PC-9 (cell line): Measurements from ENCODE around the gene SAP130. TPM values are rescaled to one million over a fixed set of nuclear protein-coding genes. Genes with fewer than 3 reads are reported as not detected.
"Not testable (repeated sequence)": the region's sequence is repeated elsewhere in the genome, so short reads cannot be mapped to it uniquely, and the experiment has no call there.

ENCODE experiments used
- BruUV-seq: library from RNA; stranded (reverse); fragments of 400-500 nt; replicated peaks from 2 replicates; lab custom pipeline; 2021; lab: Mats Ljungman, UMichigan
- CTCF ChIA-PET: fragments of 300-600 bp; sonication (Branson Sonifier 250); formaldehyde crosslinking; loops from one replicate; lab custom pipeline; 2022; ENCODE audit warnings: antibody characterized with exemption; lab: Charles Lee
- POLR2A ChIA-PET: fragments of 300-600 bp; sonication (Branson Sonifier 250); formaldehyde crosslinking; loops from one replicate; lab custom pipeline; 2022; ENCODE audit warnings: antibody characterized with exemption; ENCODE audit not compliant: unreplicated experiment; lab: Charles Lee
- DNase-seq, 2 experiments: peaks; one replicate each; pipeline versions ENCODE4 v3.0.0 to v3.0.0-alpha.2; 2015 to 2022; ENCODE audit warnings: mixed read lengths in 1 of 2
- H2AFZ ChIP-seq: fragments of 200-600 bp; sonication (generic); 2 replicates; pipeline ENCODE4 v1.8.1; 2017; ENCODE audit warnings: antibody characterized with exemption
- H3F3A ChIP-seq: fragments of 200-600 bp; sonication (generic); 2 replicates; pipeline ENCODE4 v1.8.1; 2017; ENCODE audit warnings: antibody characterized with exemption, mild to moderate bottlenecking, low read depth; ENCODE audit not compliant: insufficient read depth
- H3K27ac ChIP-seq: fragments of 200-600 bp; sonication (generic); 2 replicates; pipeline ENCODE4 v1.6.1; 2016; ENCODE audit warnings: mixed run types
- H3K27me3 ChIP-seq: fragments of 200-600 bp; sonication (generic); 2 replicates; pipeline ENCODE4 v1.6.1; 2016; ENCODE audit warnings: low read depth, mixed run types; ENCODE audit not compliant: insufficient read depth
- H3K36me3 ChIP-seq: fragments of 200-600 bp; sonication (generic); 2 replicates; pipeline ENCODE4 v1.6.1; 2016; ENCODE audit warnings: low read depth, mixed run types
- H3K4me1 ChIP-seq: fragments of 200-600 bp; sonication (generic); replicated peaks from 2 replicates; pipeline ENCODE4 v1.6.1; 2016; ENCODE audit warnings: mixed run types; ENCODE audit not compliant: insufficient read depth
- H3K4me2 ChIP-seq: fragments of 200-600 bp; sonication (generic); 2 replicates; pipeline ENCODE4 v1.6.1; 2017; ENCODE audit warnings: mixed run types
- H3K4me3 ChIP-seq: fragments of 200-600 bp; sonication (generic); 2 replicates; pipeline ENCODE4 v1.6.1; 2016; ENCODE audit warnings: mixed run types
- H3K79me2 ChIP-seq: fragments of 200-600 bp; sonication (generic); 2 replicates; pipeline ENCODE4 v1.6.1; 2017; ENCODE audit warnings: low read depth, mixed run types
- H3K9me2 ChIP-seq: fragments of 200-600 bp; sonication (generic); 2 replicates; pipeline ENCODE4 v1.8.1; 2017; ENCODE audit warnings: mild to moderate bottlenecking; ENCODE audit not compliant: insufficient read depth
- H3K9me3 ChIP-seq: fragments of 200-600 bp; sonication (generic); 2 replicates; pipeline ENCODE4 v1.8.1; 2016; ENCODE audit warnings: low read depth; ENCODE audit not compliant: insufficient read depth
- H4K20me1 ChIP-seq: fragments of 200-600 bp; sonication (generic); 2 replicates; pipeline ENCODE4 v1.8.1; 2017; ENCODE audit not compliant: insufficient read depth
- EZH2 ChIP-seq: fragments of 200-600 bp; sonication (generic); IDR thresholded peaks from 2 replicates; pipeline ENCODE4 v1.8.0; 2017; ENCODE audit warnings: antibody characterized with exemption, low read depth
- intact Hi-C: fragments of 100-400 bp; cut with micrococcal nuclease; formaldehyde crosslinking; loops from one replicate; pipeline ENCODE4 v1.10.0; 2022; ENCODE audit not compliant: unreplicated experiment
- total RNA-seq: library from RNA; stranded (reverse); gene quantifications from 2 replicates; pipeline ENCODE4 v1.2.3, GENCODE V29; 2021
- TF ChIP-seq, protein P1 (sequence below): fragments of 200-600 bp; sonication (generic); conservative IDR thresholded peaks from 2 replicates; pipeline ENCODE4 v1.6.1; 2017; ENCODE audit warnings: mixed run types, antibody characterized with exemption, mild to moderate bottlenecking, moderate library complexity

The SAP130 gene
- total RNA-seq, 1 experiment from 2014 or later = 33.9 TPM

DNA sequence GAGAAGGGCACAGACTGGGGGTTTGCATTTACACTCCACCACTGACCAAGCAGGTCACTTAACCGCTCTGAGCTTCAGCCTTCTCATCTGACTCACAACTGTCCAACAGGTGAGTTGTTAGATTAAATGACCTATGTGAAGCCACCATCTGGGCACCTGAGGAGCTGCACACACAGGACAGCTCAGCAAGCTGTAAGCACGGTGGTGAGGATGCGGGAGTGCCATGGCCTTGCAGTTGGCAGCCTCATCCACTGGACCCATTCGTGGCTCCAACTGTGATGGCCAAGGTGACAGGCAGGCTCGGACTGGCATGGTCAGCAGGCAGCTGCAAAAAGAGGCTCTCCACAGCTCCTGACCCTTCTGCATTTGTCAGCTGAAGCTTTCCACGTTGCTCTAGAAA, 118.8 kb downstream of the SAP130 start:
- Histone ChIP-seq H3K4me1 (peaks cover 7% of the 10 kb centered on the region), H3K9me3 (no peaks in the 10 kb centered on the region), H4K20me1 (no peaks in the 10 kb centered on the region; the same call in 1 of the 2 replicates), H3K36me3 (no peaks in the 10 kb centered on the region), H3K4me2 (no peak overlapping the region), H3F3A (peaks cover 8% of the 10 kb centered on the region; the same call in 1 of the 2 replicates), H3K27ac (no peak overlapping the region), H3K4me3 (no peak overlapping the region), H3K79me2 (no peaks in the 10 kb centered on the region), H2AFZ (no peak overlapping the region), H3K27me3 (peaks cover 33% of the 10 kb centered on the region; the same call in 1 of the 2 replicates), H3K9me2 (no peaks in the 10 kb centered on the region)
- DNase-seq = peak; percentile 19 to 72
- BruUV-seq = no TSS peak
- CTCF ChIA-PET = no interaction called here
- POLR2A ChIA-PET = interaction anchor here (0.5 kb wide), 1 partner anchor 12 kb away, joined by 4 read pairs; no protein-coding TSS in a partner anchor
- TF ChIP-seq EZH2 = no peak
- TF ChIP-seq, protein P1, sequence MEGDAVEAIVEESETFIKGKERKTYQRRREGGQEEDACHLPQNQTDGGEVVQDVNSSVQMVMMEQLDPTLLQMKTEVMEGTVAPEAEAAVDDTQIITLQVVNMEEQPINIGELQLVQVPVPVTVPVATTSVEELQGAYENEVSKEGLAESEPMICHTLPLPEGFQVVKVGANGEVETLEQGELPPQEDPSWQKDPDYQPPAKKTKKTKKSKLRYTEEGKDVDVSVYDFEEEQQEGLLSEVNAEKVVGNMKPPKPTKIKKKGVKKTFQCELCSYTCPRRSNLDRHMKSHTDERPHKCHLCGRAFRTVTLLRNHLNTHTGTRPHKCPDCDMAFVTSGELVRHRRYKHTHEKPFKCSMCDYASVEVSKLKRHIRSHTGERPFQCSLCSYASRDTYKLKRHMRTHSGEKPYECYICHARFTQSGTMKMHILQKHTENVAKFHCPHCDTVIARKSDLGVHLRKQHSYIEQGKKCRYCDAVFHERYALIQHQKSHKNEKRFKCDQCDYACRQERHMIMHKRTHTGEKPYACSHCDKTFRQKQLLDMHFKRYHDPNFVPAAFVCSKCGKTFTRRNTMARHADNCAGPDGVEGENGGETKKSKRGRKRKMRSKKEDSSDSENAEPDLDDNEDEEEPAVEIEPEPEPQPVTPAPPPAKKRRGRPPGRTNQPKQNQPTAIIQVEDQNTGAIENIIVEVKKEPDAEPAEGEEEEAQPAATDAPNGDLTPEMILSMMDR = peak; percentile 29; the same call in 1 of the 2 replicates
- intact Hi-C loops = no loop called here

DNA sequence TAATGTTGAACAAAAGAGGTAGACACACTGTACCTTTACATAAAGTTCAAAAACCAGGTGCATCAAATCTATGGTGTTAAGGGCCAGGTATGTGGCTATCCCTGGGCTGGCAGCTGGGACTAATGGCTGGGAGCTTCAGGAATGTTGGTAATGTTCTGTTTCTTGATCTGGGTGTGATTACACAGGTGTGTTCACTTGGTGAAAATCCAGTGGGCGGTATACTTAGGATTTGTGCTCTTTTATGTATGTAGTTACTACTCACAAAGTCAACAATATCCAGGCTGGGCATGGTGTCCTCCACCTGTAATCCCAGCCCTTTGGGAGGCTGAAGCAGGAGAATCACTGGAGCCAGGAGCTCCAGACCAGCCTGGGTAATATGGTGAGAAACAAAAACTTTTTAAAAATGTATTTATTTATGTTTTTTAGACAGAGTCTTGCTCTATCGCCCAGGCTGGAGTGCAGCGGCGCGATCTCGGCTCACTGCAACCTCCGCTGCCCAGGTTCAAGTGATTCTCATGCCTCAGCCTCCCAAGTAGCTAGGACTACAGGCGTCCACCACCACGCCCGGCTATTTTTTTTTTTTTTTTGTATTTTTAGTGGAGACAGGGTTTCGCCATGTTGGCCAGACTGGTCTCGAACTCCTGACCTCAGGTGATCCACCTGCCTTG, 120.0 kb downstream of the SAP130 start:
- H3K9me3 ChIP-seq, H4K20me1 ChIP-seq, DNase-seq, H3K36me3 ChIP-seq, BruUV-seq, H3K27ac ChIP-seq, POLR2A ChIA-PET, intact Hi-C loops, H3K4me3 ChIP-seq, H2AFZ ChIP-seq, H3K4me2 ChIP-seq, H3F3A ChIP-seq, H3K4me1 ChIP-seq, H3K9me2 ChIP-seq, H3K79me2 ChIP-seq: not testable (repeated sequence)
- H3K27me3 ChIP-seq = peaks cover 33% of the 10 kb centered on the region; the same call in 1 of the 2 replicates
- CTCF ChIA-PET = interaction anchor here (0.7 kb wide), 1 partner anchor 121 kb away, joined by 5 read pairs; no protein-coding TSS in a partner anchor

DNA sequence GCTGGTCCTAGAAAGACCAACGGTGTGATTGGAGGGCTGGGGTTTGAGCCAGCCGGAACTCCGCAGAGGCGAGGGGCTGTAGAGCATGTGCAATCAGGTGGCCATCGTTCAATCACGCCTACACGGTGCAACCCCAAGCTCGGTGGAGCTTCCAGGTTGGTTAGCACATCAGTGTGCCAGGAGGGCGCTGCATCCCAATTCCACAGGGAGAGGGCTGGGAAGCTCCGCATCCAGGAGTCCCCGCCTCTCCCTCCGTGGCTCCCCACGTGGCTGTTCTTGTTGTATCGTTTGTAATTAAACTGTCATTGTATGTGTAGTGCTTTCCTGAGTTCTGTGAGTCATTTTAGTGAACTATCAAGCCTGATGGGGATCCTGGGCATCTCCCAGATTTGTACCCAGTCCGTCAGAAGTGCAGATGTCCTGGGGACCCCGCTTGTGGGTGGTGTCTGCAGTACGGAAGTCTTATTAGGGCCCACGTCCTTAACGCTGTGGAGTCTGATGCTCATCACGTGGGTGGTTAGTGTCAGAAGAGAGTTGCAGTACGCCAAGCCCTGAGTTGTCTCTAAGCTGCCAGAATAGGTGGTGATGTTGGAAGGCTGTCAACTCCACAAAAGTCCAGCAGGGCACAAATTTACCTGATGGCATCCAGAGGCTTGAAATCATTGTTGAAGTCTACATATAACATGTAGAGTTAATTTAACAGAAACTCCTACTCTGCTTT, 121.5 kb downstream of the SAP130 start:
- no TSS peak for BruUV-seq
- no peaks in the 10 kb centered on the region for H3K4me1 ChIP-seq
- 0 out of 2 replicates have a peak, but pooled peaks cover 3% of the 10 kb centered on the region for H3F3A ChIP-seq
- intact Hi-C loops = no loop called here
- H3K79me2 ChIP-seq = no peaks in the 10 kb centered on the region
- no peaks in the 10 kb centered on the region for H3K9me3 ChIP-seq
- no peak overlapping the region for H3K27ac ChIP-seq
- no peak overlapping the region for H3K4me3 ChIP-seq
- H3K9me2 ChIP-seq = no peaks in the 10 kb centered on the region
- H3K4me2 ChIP-seq = no peak overlapping the region
- H3K36me3 ChIP-seq = no peaks in the 10 kb centered on the region
- no peak for TF ChIP-seq EZH2
- TF ChIP-seq, protein P1 = no peak
- H4K20me1 ChIP-seq = no peaks in the 10 kb centered on the region; the same call in 1 of the 2 replicates
- POLR2A ChIA-PET = interaction anchor here (0.6 kb wide), 1 partner anchor 124 kb away, joined by 3 read pairs; no protein-coding TSS in a partner anchor
- no peak overlapping the region for H2AFZ ChIP-seq
- H3K27me3 ChIP-seq = peaks cover 33% of the 10 kb centered on the region; the same call in 1 of the 2 replicates
- DNase-seq = no peak
- CTCF ChIA-PET = no interaction called here
